ELR (cell line): Measurements from ENCODE around the gene GLI1.
"Not testable (repeated sequence)": the region's sequence is repeated elsewhere in the genome, so short reads cannot be mapped to it uniquely, and the experiment has no call there.

Experiments used
- DNase-seq: peaks from one replicate; pipeline ENCODE4 v3.0.0-alpha.2; 2015; ENCODE audit warnings: low read depth

Gene GLI1

GRCh38 chr12:57498132-57498502 is 38.5 kb downstream of the GLI1 start:
- no peak for DNase-seq

DNA sequence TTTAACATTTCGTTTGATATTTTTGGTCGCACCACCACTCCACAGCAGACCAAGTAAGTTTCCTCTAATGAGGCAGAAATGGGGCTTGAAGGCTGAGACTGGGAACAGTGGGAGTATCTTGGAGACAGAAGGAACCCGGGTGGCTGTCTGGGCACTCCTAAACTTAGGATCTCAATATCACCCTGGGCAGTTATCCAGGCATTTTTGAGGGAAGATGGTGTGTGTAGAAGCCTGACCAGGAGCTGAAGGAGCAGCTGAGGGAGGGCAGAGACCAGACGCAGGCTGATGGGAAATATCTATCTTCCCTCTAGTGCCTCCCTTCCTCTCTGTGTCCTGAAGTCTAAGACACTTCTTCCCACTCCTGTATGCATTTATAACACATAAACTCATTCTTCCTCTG is 39.0 kb downstream of the GLI1 start:
- DNase-seq: no peak

- DNase-seq: no peak
Observed at GRCh38 chr12:57500213-57500612, 40.6 kb downstream of the GLI1 start.

DNA sequence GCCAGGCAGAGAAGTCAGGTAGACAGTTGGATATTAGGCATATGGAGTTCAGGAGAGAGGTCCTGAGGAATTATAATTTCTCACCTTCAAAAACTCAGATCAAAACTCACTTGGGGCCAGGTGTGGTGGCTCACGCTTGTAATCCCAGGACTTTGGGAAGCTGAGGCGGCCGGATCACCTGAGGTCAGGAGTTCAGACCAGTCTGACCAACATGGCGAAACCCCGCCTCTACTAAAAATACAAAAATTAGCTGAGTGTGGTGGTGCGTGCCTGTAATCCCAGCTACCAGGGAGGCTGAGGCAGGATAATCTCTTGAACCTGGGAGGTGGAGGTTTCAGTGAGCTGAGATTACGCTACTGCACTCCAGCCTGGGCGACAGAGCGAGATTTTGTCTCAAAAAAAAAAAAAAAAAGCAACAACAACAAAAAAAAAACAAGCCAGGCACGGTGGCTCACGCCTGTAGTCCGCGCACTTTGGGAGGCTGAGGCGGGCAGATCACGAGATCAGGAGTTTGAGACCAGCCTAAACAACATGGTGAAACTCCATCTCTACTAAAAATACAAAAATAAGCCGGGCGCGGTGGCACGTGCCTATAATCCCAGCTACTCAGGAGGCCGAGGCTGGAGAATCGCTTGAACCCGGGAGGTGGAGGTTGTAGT is 42.9 kb downstream of the GLI1 start:
- DNase-seq: not testable (repeated sequence)

GRCh38 chr12:57506541-57506940 is 47.0 kb downstream of the GLI1 start:
- not testable (repeated sequence) for DNase-seq

DNA sequence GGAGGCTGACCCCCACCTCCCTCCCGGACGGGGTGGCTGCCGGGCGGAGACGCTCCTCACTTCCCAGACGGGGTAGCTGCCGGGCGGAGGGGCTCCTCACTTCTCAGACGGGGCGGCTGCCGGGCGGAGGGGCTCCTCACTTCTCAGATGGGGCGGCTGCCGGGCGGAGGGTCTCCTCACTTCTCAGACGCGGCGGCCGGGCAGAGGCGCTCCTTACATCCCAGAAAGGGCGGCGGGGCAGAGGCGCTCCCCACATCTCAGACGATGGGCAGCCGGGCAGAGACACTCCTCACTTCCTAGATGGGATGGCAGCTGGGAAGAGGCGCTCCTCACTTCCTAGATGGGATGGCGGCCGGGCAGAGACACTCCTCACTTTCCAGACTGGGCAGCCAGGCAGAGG is 48.2 kb downstream of the GLI1 start:
- DNase-seq: not testable (repeated sequence)

GRCh38 chr12:57511161-57511560 is 51.6 kb downstream of the GLI1 start:
- no peak for DNase-seq

DNA sequence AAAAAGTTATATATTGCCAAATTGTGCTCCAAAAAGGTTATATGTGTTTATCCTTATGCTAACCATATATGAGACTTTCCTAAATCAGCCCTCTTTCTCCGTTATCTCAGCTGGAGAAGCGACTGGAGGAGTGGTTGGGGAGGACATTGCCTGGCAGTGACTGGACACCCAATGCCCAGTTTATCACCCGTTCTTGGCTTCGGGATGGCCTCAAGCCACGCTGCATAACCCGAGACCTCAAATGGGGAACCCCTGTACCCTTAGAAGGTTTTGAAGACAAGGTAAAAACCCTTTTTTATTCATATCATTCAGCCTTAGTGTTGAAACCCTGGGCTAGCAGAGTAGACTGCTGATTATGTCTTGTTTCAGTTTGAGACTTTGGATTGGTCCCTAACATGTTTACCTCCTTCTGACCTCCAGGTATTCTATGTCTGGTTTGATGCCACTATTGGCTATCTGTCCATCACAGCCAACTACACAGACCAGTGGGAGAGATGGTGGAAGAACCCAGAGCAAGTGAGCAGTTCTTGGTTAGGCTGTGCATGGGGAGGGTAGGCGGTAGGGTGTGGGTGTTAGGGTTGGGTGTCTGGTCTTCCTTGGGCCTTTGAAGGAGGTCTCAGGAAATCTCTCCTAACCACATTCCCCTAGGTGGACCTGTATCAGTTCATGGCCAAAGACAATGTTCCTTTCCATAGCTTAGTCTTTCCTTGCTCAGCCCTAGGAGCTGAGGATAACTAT is 52.2 kb downstream of the GLI1 start:
- no peak for DNase-seq

GRCh38 chr12:57512665-57513064 is 53.1 kb downstream of the GLI1 start:
- DNase-seq: no peak

- no peak for DNase-seq
Observed at GRCh38 chr12:57513266-57513665, 53.7 kb downstream of the GLI1 start.

DNA sequence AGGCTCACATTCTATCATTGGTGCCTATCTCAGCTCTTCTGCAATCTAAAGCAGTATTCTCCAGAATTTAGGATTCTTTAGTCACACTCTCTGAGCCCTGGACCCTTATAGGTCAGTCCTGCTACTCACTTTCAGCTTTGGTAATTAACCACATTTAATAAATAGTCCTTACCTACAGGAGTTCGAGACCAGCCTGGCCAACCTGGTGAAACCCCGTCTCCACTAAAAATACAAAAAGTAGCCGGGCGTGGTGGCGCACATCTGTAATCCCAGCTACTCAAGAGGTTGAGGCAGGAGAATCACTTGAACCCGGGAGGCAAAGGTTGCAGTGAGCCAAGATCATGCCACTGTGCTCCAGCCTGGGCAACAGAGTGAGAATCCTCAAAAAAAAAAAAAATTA is 54.1 kb downstream of the GLI1 start:
- DNase-seq: not testable (repeated sequence)

GRCh38 chr12:57514246-57514645 is 54.7 kb downstream of the GLI1 start:
- DNase-seq: not testable (repeated sequence)

GRCh38 chr12:57514720-57515407 is 55.3 kb downstream of the GLI1 start:
- no peak for DNase-seq

- no peak for DNase-seq
Observed at GRCh38 chr12:57515408-57515933, 55.9 kb downstream of the GLI1 start.

GRCh38 chr12:57515934-57516541 is 56.5 kb downstream of the GLI1 start:
- no peak for DNase-seq

DNA sequence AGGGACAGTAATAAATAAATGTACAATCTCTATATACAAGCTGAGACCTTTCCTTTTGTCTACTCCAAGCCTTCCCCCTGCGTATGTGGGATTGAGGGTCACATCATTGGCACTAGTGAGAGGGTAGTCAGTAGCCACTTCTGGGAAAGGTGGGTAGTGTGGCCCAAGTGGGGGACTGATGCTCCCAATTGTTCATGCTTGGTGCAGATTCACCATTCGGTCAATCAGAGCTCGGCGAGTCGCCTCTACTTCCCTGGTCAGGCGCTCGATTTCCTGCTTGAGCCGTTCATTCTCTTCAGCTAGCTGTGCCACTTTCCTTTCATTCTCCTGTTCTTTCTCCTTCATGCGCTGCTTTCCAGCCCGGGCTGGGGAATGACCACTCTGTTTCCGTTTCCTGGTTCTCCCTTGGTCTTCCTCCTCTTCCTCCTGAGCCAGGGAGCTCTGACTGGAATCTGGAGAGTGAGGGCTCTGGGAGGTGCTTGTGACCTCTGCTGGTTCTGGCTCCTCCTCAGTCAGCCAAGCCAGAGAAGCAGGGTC is 57.1 kb downstream of the GLI1 start:
- no peak for DNase-seq

DNA sequence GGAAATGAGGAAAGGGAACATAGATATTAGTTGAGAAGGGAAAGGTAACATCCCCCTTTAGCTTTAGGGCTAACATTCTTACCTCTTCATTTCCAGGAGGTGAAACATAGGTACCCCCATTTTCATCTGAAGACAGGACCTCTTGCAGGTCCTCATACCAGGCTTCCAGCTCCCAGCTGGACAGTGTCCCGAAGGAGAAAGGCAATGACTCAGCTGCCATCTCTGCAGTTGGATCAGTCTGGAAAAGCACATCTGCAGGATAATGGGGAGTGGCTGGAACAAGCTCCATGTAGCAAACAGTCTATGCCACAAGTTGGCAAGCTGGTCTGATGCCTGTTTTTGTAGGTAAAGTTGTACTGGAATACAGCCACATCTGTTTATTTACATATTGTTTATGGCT is 57.6 kb downstream of the GLI1 start:
- DNase-seq: peak; percentile 59

DNA sequence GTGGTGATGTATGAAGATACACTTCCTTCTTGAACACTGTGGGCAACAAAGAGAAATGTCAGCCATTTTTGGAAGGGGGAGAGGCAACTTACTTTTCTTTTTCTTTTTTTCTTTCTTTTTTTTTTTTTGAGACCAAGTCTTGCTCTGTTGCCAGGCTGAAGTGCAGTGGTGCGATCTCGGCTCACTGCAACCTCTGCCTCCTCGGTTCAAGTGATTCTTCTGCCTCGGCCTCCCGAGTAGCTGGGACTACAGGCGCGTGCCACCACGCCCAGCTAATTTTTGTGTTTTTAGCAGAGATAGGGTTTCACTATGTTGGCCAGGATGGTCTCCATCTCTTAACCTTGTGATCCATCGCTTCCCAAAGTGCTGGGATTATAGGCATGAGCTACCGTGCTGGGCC is 58.1 kb downstream of the GLI1 start:
- DNase-seq: not testable (repeated sequence)

DNA sequence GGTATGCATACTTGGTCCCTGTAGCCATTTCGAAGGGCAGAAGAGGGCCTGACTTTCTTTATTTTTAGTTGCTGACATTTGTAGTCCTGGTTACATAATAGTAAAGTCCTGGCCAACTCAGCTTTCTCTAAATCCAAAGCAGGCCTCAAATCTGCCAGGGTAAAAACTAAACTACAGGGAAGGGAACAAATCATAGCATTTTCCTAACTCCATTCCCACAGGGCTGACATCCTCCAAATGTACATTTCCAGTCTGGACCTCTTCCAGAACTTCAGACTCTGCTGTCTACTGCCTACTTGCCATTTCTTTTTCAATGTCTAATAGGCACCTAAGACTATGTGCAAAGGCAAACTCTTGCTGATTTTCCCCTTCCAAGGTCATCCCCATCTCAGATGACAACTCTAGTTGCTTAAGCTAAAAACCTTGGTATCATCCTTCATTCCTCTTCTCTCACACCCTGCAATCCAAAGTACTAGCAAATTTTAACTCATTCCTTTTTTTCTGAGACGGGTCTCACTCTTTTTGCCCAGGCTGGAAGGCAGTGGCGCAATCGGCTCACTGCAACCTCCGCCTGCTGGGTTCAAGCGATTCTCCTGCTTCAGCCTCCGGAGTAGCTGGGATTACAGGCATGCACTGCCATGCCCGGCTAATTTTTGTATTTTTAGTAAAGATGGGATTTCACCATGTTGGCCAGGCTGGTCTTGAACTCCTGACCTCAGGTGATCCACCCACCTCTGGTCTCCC is 58.8 kb downstream of the GLI1 start:
- no peak for DNase-seq

DNA sequence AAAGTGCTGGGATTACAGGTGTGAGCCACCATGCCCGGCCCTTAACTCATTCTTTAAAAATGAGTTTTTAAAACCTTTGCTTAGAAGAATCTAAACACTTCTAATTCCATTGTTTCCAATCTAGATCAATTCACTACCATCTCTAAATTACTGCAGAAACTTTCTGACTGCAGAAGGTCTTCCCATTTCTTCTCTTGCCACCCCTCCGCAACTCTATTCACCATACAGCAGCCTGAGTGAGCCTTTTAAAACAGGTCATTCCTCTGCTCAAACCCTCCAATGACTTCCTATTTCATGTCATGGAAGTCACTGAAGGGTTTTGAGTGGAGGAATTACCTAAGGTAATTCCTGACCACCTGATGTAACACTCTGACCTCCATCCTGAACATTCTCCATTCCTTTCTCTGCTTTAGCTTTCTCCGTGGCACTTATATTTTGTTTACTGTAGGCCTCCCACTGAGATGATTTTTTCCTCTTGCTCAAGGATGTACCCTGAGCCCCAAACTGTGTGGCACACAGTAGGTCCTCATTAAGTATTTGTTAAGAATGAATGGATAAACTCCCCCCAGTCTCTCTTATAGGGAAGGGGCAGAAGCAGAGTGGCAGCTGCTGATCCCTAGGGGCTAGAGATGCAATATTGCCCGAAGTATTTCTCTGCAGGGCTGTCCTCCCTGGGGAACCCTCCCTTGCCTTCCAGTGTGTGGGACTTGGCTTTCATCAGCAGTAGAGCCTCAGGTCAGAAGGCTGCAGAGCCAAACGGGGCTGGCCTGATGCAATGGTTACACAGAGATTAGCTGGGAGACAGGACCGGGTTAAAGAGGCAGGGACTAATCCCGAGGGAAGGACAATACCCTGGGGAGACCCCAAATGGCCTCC is 59.6 kb downstream of the GLI1 start:
- peak; percentile 53 for DNase-seq

DNA sequence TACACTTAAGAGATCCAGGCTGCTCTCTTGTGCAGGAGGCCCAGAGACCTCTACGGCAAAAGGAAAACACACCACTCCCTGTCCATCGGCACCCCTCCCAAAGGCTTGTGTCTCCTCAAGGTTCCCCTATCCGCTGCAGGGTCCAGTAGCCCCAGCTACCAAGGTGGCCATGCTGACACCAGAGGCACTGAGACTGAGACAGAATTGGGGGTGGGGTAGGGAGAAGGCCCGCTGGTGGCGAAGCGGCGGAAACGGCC is 60.1 kb downstream of the GLI1 start:
- no peak for DNase-seq
